PC-3 (cell line): ENCODE measurements around the gene KCNQ1.

Source experiments
- CTCF ChIP-seq: fragments of 300-600 bp; sonication (generic); conservative IDR thresholded peaks from 2 replicates; pipeline ENCODE4 v1.5.1; 2017; ENCODE audit warnings: antibody characterized with exemption, low read depth, mild to moderate bottlenecking, low read length
- EZH2 ChIP-seq: fragments of 300-600 bp; sonication (generic); IDR thresholded peaks from one replicate; pipeline ENCODE4 v1.6.1; 2017; ENCODE audit warnings: antibody characterized with exemption, mild to moderate bottlenecking, low read length; ENCODE audit not compliant: unreplicated experiment

- TF ChIP-seq CTCF, result no peak
- TF ChIP-seq EZH2, result no peak
Measured at GRCh38 chr11:2862395-2863275, 417.8 kb downstream of the KCNQ1 start.
